Mesothelial cell of epicardium (in vitro differentiated cells): ENCODE results near the gene ZFAND3. TPM values are rescaled to one million over a fixed set of nuclear protein-coding genes. Genes with fewer than 3 reads are reported as not detected.

Experiments used
- DNase-seq, 2 experiments: peaks; one replicate each; pipeline ENCODE4 v3.0.0; 2021; ENCODE audit warnings: low spot score in 2 of 2; ENCODE audit not compliant: unreplicated experiment in 2 of 2
- H3K27ac Mint-ChIP-seq: 2 replicates; pipeline ENCODE4 v1.8.0; 2021; ENCODE audit warnings: mixed read lengths
- H3K27me3 Mint-ChIP-seq: 2 replicates; pipeline ENCODE4 v1.8.0; 2021; ENCODE audit warnings: low read depth, mixed read lengths
- H3K36me3 Mint-ChIP-seq: 2 replicates; pipeline ENCODE4 v1.8.0; 2021; ENCODE audit warnings: mixed read lengths
- H3K4me1 Mint-ChIP-seq: 2 replicates; pipeline ENCODE4 v1.8.0; 2021; ENCODE audit warnings: mixed read lengths
- H3K4me3 Mint-ChIP-seq: 2 replicates; pipeline ENCODE4 v1.8.0; 2021; ENCODE audit warnings: mild to moderate bottlenecking, moderate library complexity, mixed read lengths
- H3K9me3 Mint-ChIP-seq: 2 replicates; pipeline ENCODE4 v1.8.0; 2021; ENCODE audit warnings: mixed read lengths
- CTCF ChIP-seq: fragments of 200-600 bp; sonication (generic); IDR thresholded peaks from one replicate; pipeline ENCODE4 v1.5.0; 2021; ENCODE audit warnings: antibody characterized with exemption; ENCODE audit not compliant: unreplicated experiment
- total RNA-seq: library from RNA; stranded (reverse); gene quantifications from 3 replicates; pipeline ENCODE4 v1.2.1, GENCODE V29; 2021

The ZFAND3 gene
- total RNA-seq, 1 donor from 2014 or later: 81.2 TPM

- H3K27me3 Mint-ChIP-seq: no peaks in the 10 kb centered on the region
These were observed 95.9 kb downstream of the ZFAND3 start for GRCh38 chr6:37915463-37915862.

GRCh38 chr6:37916149-37916548 is 96.6 kb downstream of the ZFAND3 start:
- Mint-ChIP-seq H3K4me3 (no peak overlapping the region), H3K27me3 (no peaks in the 10 kb centered on the region), H3K9me3 (peaks cover 7% of the 10 kb centered on the region), H3K36me3 (peaks cover 17% of the 10 kb centered on the region), H3K4me1 (peaks cover 31% of the 10 kb centered on the region), H3K27ac (peak overlapping the region; percentile 50)
- no peak for TF ChIP-seq CTCF
- DNase-seq: no peak

More at GRCh38 chr6:37915463-37915862, 95.9 kb downstream of the ZFAND3 start:
- peaks cover 25% of the 10 kb centered on the region for H3K4me1 Mint-ChIP-seq
- DNase-seq: no peak
- peak overlapping the region; percentile 6 for H3K27ac Mint-ChIP-seq
- peaks cover 13% of the 10 kb centered on the region for H3K9me3 Mint-ChIP-seq
- peaks cover 21% of the 10 kb centered on the region for H3K36me3 Mint-ChIP-seq
- TF ChIP-seq CTCF: no peak
- H3K4me3 Mint-ChIP-seq: no peak overlapping the region

GRCh38 chr6:37916675-37917074 is 97.1 kb downstream of the ZFAND3 start:
- Mint-ChIP-seq H3K4me3 (no peak overlapping the region), H3K27ac (no peak overlapping the region), H3K27me3 (no peaks in the 10 kb centered on the region), H3K4me1 (peaks cover 31% of the 10 kb centered on the region), H3K9me3 (peaks cover 3% of the 10 kb centered on the region), H3K36me3 (peaks cover 16% of the 10 kb centered on the region)
- no peak for TF ChIP-seq CTCF
- no peak for DNase-seq

GRCh38 chr6:37917566-37917965 is 98.0 kb downstream of the ZFAND3 start:
- no peak overlapping the region for H3K4me3 Mint-ChIP-seq
- no peak for DNase-seq
- no peak overlapping the region for H3K27ac Mint-ChIP-seq
- H3K27me3 Mint-ChIP-seq: no peaks in the 10 kb centered on the region
- H3K9me3 Mint-ChIP-seq: peaks cover 3% of the 10 kb centered on the region
- peaks cover 31% of the 10 kb centered on the region for H3K4me1 Mint-ChIP-seq
- TF ChIP-seq CTCF: no peak
- H3K36me3 Mint-ChIP-seq: peaks cover 16% of the 10 kb centered on the region

GRCh38 chr6:37919417-37920157 is 100.1 kb downstream of the ZFAND3 start:
- Mint-ChIP-seq H3K36me3 (peaks cover 8% of the 10 kb centered on the region), H3K4me1 (peaks cover 31% of the 10 kb centered on the region), H3K27me3 (no peaks in the 10 kb centered on the region), H3K27ac (no peak overlapping the region), H3K4me3 (no peak overlapping the region), H3K9me3 (no peaks in the 10 kb centered on the region)
- DNase-seq: no peak
- TF ChIP-seq CTCF: no peak
